Fibroblast of villous mesenchyme (primary cell): ENCODE measurements around the gene SRGAP3. TPM values are rescaled to one million over a fixed set of nuclear protein-coding genes. Genes with fewer than 3 reads are reported as not detected.

Experiments
- DNase-seq: peaks from one replicate; pipeline ENCODE4 v3.0.0-alpha.2; 2010; ENCODE audit warnings: low read depth
- H3K4me3 ChIP-seq: 2 replicates; pipeline ENCODE4 v1.5.1; 2011; ENCODE audit warnings: low read depth, mild to moderate bottlenecking, low read length
- CTCF ChIP-seq: IDR thresholded peaks from 2 replicates; pipeline ENCODE4 v1.5.1; 2012; ENCODE audit warnings: low read depth, mild to moderate bottlenecking, low read length; ENCODE audit not compliant: insufficient read depth
- total RNA-seq: library from RNA; depleted of rRNA; stranded (reverse); fragments of >200 nt; gene quantifications from 2 replicates; pipeline ENCODE4 v1.2.3, GENCODE V29; 2012

Gene SRGAP3
- total RNA-seq, 1 donor, result 3.5 TPM

GRCh38 chr3:9019259-9019961 lies 230.0 kb downstream of the SRGAP3 start:
- DNase-seq, result no peak
- no peak for TF ChIP-seq CTCF
- no peak overlapping the region for H3K4me3 ChIP-seq

- no peak for DNase-seq
- no peak overlapping the region for H3K4me3 ChIP-seq
- TF ChIP-seq CTCF, result no peak
Measured at GRCh38 chr3:9015250-9015649, 234.2 kb downstream of the SRGAP3 start.

GRCh38 chr3:9013782-9014563 lies 235.5 kb downstream of the SRGAP3 start:
- H3K4me3 ChIP-seq, result no peak overlapping the region
- peak; percentile 53 for DNase-seq
- TF ChIP-seq CTCF, result peak; percentile 40

- no peak overlapping the region for H3K4me3 ChIP-seq
- TF ChIP-seq CTCF, result no peak
- no peak for DNase-seq
Measured at GRCh38 chr3:9012521-9012920, 236.9 kb downstream of the SRGAP3 start.

- no peak overlapping the region for H3K4me3 ChIP-seq
- DNase-seq, result no peak
- no peak for TF ChIP-seq CTCF
Measured at GRCh38 chr3:9009976-9010545, 239.4 kb downstream of the SRGAP3 start.

- no peak overlapping the region for H3K4me3 ChIP-seq
- no peak for DNase-seq
Measured at GRCh38 chr3:9008550-9009255, 240.7 kb downstream of the SRGAP3 start.

More at GRCh38 chr3:9008550-9009255, 240.7 kb downstream of the SRGAP3 start:
- TF ChIP-seq CTCF, result no peak
